WERI-Rb-1 (cell line): Measurements from ENCODE around the gene TRAFD1.

Experiments
- DNase-seq: peaks from one replicate; pipeline ENCODE4 v3.0.0-alpha.2; 2020
- H3K27ac ChIP-seq: fragments of 250-450 bp; sonication (Bioruptor Pico); 2 replicates; pipeline ENCODE4 v1.5.1; 2020; ENCODE audit warnings: mild to moderate bottlenecking, moderate library complexity
- H3K27me3 ChIP-seq: fragments of 250-450 bp; sonication (Bioruptor Pico); 2 replicates; pipeline ENCODE4 v1.5.1; 2021; ENCODE audit warnings: mild to moderate bottlenecking, low read depth, moderate library complexity; ENCODE audit not compliant: insufficient read depth, severe bottlenecking
- H3K36me3 ChIP-seq: fragments of 250-450 bp; sonication (Bioruptor Pico); 2 replicates; pipeline ENCODE4 v1.5.1; 2020; ENCODE audit warnings: mild to moderate bottlenecking, moderate library complexity
- H3K4me3 ChIP-seq: 2 replicates; pipeline ENCODE4 v1.5.1; 2011; ENCODE audit warnings: low read depth, mild to moderate bottlenecking, control low read depth, low read length
- H3K9me3 ChIP-seq: fragments of 250-450 bp; sonication (Bioruptor Pico); 2 replicates; pipeline ENCODE4 v1.5.1; 2021; ENCODE audit warnings: mild to moderate bottlenecking, moderate library complexity; ENCODE audit not compliant: severe bottlenecking
- CTCF ChIP-seq: IDR thresholded peaks from 2 replicates; pipeline ENCODE4 v1.5.1; 2011; ENCODE audit warnings: low read depth, mild to moderate bottlenecking, control low read depth, inconsistent platforms, low read length

The TRAFD1 gene

GRCh38 chr12:112161711-112162110, 36.4 kb downstream of the TRAFD1 start:
- Histone ChIP-seq H3K9me3 (peaks cover 7% of the 10 kb centered on the region), H3K36me3 (peaks cover 46% of the 10 kb centered on the region), H3K4me3 (no peak overlapping the region), H3K27me3 (no peaks in the 10 kb centered on the region), H3K27ac (no peak overlapping the region)
- no peak for DNase-seq
- TF ChIP-seq CTCF = no peak

- Histone ChIP-seq H3K4me3 (no peak overlapping the region), H3K27ac (no peak overlapping the region), H3K27me3 (no peaks in the 10 kb centered on the region), H3K9me3 (peaks cover 7% of the 10 kb centered on the region), H3K36me3 (peaks cover 46% of the 10 kb centered on the region)
- TF ChIP-seq CTCF = no peak
- no peak for DNase-seq
These were observed 37.0 kb downstream of the TRAFD1 start for GRCh38 chr12:112162241-112162790.

- Histone ChIP-seq H3K4me3 (no peak overlapping the region), H3K36me3 (peaks cover 45% of the 10 kb centered on the region), H3K27ac (no peak overlapping the region), H3K27me3 (no peaks in the 10 kb centered on the region), H3K9me3 (peaks cover 7% of the 10 kb centered on the region)
- TF ChIP-seq CTCF = no peak
- no peak for DNase-seq
These were observed 37.7 kb downstream of the TRAFD1 start for GRCh38 chr12:112163056-112163455.

GRCh38 chr12:112163471-112163991, 38.2 kb downstream of the TRAFD1 start:
- Histone ChIP-seq H3K27me3 (no peaks in the 10 kb centered on the region), H3K36me3 (peaks cover 41% of the 10 kb centered on the region), H3K9me3 (peaks cover 7% of the 10 kb centered on the region), H3K4me3 (no peak overlapping the region), H3K27ac (no peak overlapping the region)
- no peak for TF ChIP-seq CTCF
- no peak for DNase-seq

GRCh38 chr12:112164011-112164660, 38.8 kb downstream of the TRAFD1 start:
- DNase-seq = no peak
- TF ChIP-seq CTCF = no peak
- Histone ChIP-seq H3K36me3 (peaks cover 36% of the 10 kb centered on the region), H3K9me3 (peaks cover 6% of the 10 kb centered on the region), H3K27me3 (no peaks in the 10 kb centered on the region), H3K4me3 (no peak overlapping the region), H3K27ac (no peak overlapping the region)
